ENCODE results near the gene REPIN1.

REPIN1 gene

GRCh38 chr7:150368096-150368883, at the start of gene REPIN1:
Gene REPIN1, plus strand, starts transcription at chr7:150368822. Its CDS starts 890 bp downstream, at chr7:150369712.
- DNase-seq (ENCODE audit: low read depth, low spot score), result no peak

GRCh38 chr7:150321788-150322113, 46.9 kb upstream of the REPIN1 start:
- DNase-seq (ENCODE audit: low read depth, low spot score), result no peak

- DNase-seq (ENCODE audit: low read depth, low spot score), result no peak
Observed at GRCh38 chr7:150322114-150322832, 46.3 kb upstream of the REPIN1 start.

- DNase-seq (ENCODE audit: low read depth, low spot score), result no peak
Observed at GRCh38 chr7:150322833-150323681, 45.6 kb upstream of the REPIN1 start, which contains the start of the genes ACTR3C and LRRC61. Gene ACTR3C, minus strand, starts transcription at chr7:150323545. Its CDS starts 28,249 bp downstream, at chr7:150295296. Gene LRRC61, plus strand, starts transcription at chr7:150323355. Its CDS starts 13,507 bp downstream, at chr7:150336862.

GRCh38 chr7:150323682-150324372, 44.8 kb upstream of the REPIN1 start:
- DNase-seq (ENCODE audit: low read depth, low spot score), result no peak

GRCh38 chr7:150324373-150324961, 44.2 kb upstream of the REPIN1 start:
- DNase-seq (ENCODE audit: low read depth, low spot score), result no peak

GRCh38 chr7:150325110-150325611, 43.5 kb upstream of the REPIN1 start:
- DNase-seq (ENCODE audit: low read depth, low spot score), result no peak

GRCh38 chr7:150325901-150326300, 42.7 kb upstream of the REPIN1 start:
- DNase-seq (ENCODE audit: low read depth, low spot score), result no peak

- DNase-seq (ENCODE audit: low read depth, low spot score), result no peak
Observed at GRCh38 chr7:150326657-150327268, 41.9 kb upstream of the REPIN1 start.

- DNase-seq (ENCODE audit: low read depth, low spot score), result no peak
Observed at GRCh38 chr7:150327308-150327707, 41.3 kb upstream of the REPIN1 start.

GRCh38 chr7:150329331-150330120, 39.1 kb upstream of the REPIN1 start:
- DNase-seq (ENCODE audit: low read depth, low spot score), result peak; percentile 84

- no peak for DNase-seq (ENCODE audit: low read depth, low spot score)
Observed at GRCh38 chr7:150330211-150330885, 38.3 kb upstream of the REPIN1 start.

GRCh38 chr7:150332852-150333635, 35.6 kb upstream of the REPIN1 start:
- no peak for DNase-seq (ENCODE audit: low read depth, low spot score)

- DNase-seq (ENCODE audit: low read depth, low spot score), result no peak
Observed at GRCh38 chr7:150333659-150334058, 35.0 kb upstream of the REPIN1 start.

GRCh38 chr7:150334108-150334507, 34.5 kb upstream of the REPIN1 start:
- DNase-seq (ENCODE audit: low read depth, low spot score), result no peak

- no peak for DNase-seq (ENCODE audit: low read depth, low spot score)
Observed at GRCh38 chr7:150335108-150335773, 33.4 kb upstream of the REPIN1 start.

GRCh38 chr7:150335774-150336112, 32.9 kb upstream of the REPIN1 start:
- DNase-seq (ENCODE audit: low read depth, low spot score), result no peak

GRCh38 chr7:150336746-150337145, 31.9 kb upstream of the REPIN1 start:
- no peak for DNase-seq (ENCODE audit: low read depth, low spot score)
